Bronchial epithelial cell (primary cell): Measurements from ENCODE around the gene ANK3. TPM values are rescaled to one million over a fixed set of nuclear protein-coding genes. Genes with fewer than 3 reads are reported as not detected.

Experiments used
- DNase-seq: peaks from one replicate; pipeline ENCODE4 v3.0.0-alpha.2; 2010; ENCODE audit warnings: low read depth
- FAIRE-seq: peaks from 2 replicates; lab custom pipeline; 2011; peaks lifted over from hg19 to GRCh38; lab: Jason Lieb, UNC
- H3K27me3 ChIP-seq: 2 replicates; pipeline ENCODE4 v1.5.1; 2011; ENCODE audit warnings: low read length; ENCODE audit not compliant: control insufficient read depth, insufficient read depth
- H3K36me3 ChIP-seq: 2 replicates; pipeline ENCODE4 v1.5.1; 2011; ENCODE audit warnings: low read length; ENCODE audit not compliant: control insufficient read depth, insufficient read depth
- H3K4me3 ChIP-seq: 2 replicates; pipeline ENCODE4 v1.5.1; 2011; ENCODE audit warnings: mild to moderate bottlenecking, low read depth, low read length, control low read depth
- CTCF ChIP-seq: IDR thresholded peaks from 2 replicates; pipeline ENCODE4 v1.5.1; 2011; ENCODE audit warnings: mild to moderate bottlenecking, moderate library complexity, low read length, control low read depth, inconsistent platforms; ENCODE audit not compliant: insufficient read depth, severe bottlenecking
- total RNA-seq: library from RNA; depleted of rRNA; stranded (reverse); fragments of >200 nt; gene quantifications from 2 replicates; pipeline ENCODE4 v1.2.1, GENCODE V29; 2014

Gene ANK3
- total RNA-seq, 1 donor from 2014 or later, result 7.9 TPM

GRCh38 chr10:60419249-60419648 is 29.6 kb upstream of the ANK3 start:
- no peaks in the 10 kb centered on the region for H3K36me3 ChIP-seq
- no peak overlapping the region for H3K4me3 ChIP-seq
- FAIRE-seq (no peak), DNase-seq (no peak)
- H3K27me3 ChIP-seq, result no peaks in the 10 kb centered on the region
- no peak for TF ChIP-seq CTCF

- H3K36me3 ChIP-seq, result no peaks in the 10 kb centered on the region
- no peak overlapping the region for H3K4me3 ChIP-seq
- DNase-seq (peak; percentile 85), FAIRE-seq (no peak)
- no peak for TF ChIP-seq CTCF
- H3K27me3 ChIP-seq, result no peaks in the 10 kb centered on the region
These were observed 28.2 kb upstream of the ANK3 start for GRCh38 chr10:60417901-60418300.

GRCh38 chr10:60417024-60417423 is 27.3 kb upstream of the ANK3 start:
- DNase-seq (no peak), FAIRE-seq (no peak)
- Histone ChIP-seq H3K4me3 (no peak overlapping the region), H3K36me3 (no peaks in the 10 kb centered on the region), H3K27me3 (no peaks in the 10 kb centered on the region)
- TF ChIP-seq CTCF, result no peak

- FAIRE-seq, result no peak
- peak; percentile 86 for DNase-seq
- Histone ChIP-seq H3K27me3 (no peaks in the 10 kb centered on the region), H3K4me3 (no peak overlapping the region), H3K36me3 (no peaks in the 10 kb centered on the region)
- TF ChIP-seq CTCF, result no peak
These were observed 25.4 kb upstream of the ANK3 start for GRCh38 chr10:60414877-60415585.

- DNase-seq, result no peak
These were observed 24.4 kb upstream of the ANK3 start for GRCh38 chr10:60414111-60414510.

More at GRCh38 chr10:60414111-60414510, 24.4 kb upstream of the ANK3 start:
- no peak overlapping the region for H3K4me3 ChIP-seq
- H3K27me3 ChIP-seq, result no peaks in the 10 kb centered on the region
- no peak for FAIRE-seq
- TF ChIP-seq CTCF, result no peak
- H3K36me3 ChIP-seq, result no peaks in the 10 kb centered on the region
